OCI-LY1 (cell line): ENCODE data around the gene MBNL2.

Experiments
- H2AFZ ChIP-seq: fragments of 200-600 bp; sonication (generic), shearing (Covaris generic); 2 replicates; pipeline ENCODE4 v1.6.0; 2014; ENCODE audit warnings: antibody characterized with exemption, mild to moderate bottlenecking, low read length
- H3F3A ChIP-seq: fragments of 200-600 bp; sonication (generic), shearing (Covaris generic); 2 replicates; pipeline ENCODE4 v1.6.0; 2014; ENCODE audit warnings: mild to moderate bottlenecking, antibody characterized with exemption, low read length, moderate library complexity; ENCODE audit not compliant: insufficient read depth
- H3K27ac ChIP-seq: fragments of 200-600 bp; sonication (generic); 2 replicates; pipeline ENCODE4 v1.5.1; 2014; ENCODE audit warnings: low read length, mixed run types, mild to moderate bottlenecking, low read depth; ENCODE audit not compliant: poor library complexity, severe bottlenecking
- H3K27me3 ChIP-seq: fragments of 200-600 bp; sonication (generic); 2 replicates; pipeline ENCODE4 v1.6.0; 2014; ENCODE audit warnings: antibody characterized with exemption, mild to moderate bottlenecking, low read length, moderate library complexity; ENCODE audit not compliant: insufficient read depth
- H3K36me3 ChIP-seq: fragments of 200-600 bp; sonication (generic); 2 replicates; pipeline ENCODE4 v1.6.1; 2014; ENCODE audit warnings: mild to moderate bottlenecking, antibody characterized with exemption, low read length, moderate library complexity, mixed read lengths; ENCODE audit not compliant: insufficient read depth
- H3K4me1 ChIP-seq: fragments of 200-600 bp; sonication (generic); 2 replicates; pipeline ENCODE4 v1.5.1; 2014; ENCODE audit warnings: mild to moderate bottlenecking, low read length, moderate library complexity; ENCODE audit not compliant: insufficient read depth, severe bottlenecking
- H3K4me2 ChIP-seq: fragments of 200-600 bp; sonication (generic), shearing (Covaris generic); 2 replicates; pipeline ENCODE4 v1.6.1; 2014; ENCODE audit warnings: low read length
- H3K4me3 ChIP-seq: fragments of 200-600 bp; sonication (generic); 2 replicates; pipeline ENCODE4 v1.5.1; 2014; ENCODE audit warnings: low read length, low read depth, mild to moderate bottlenecking, mixed read lengths; ENCODE audit not compliant: poor library complexity, severe bottlenecking
- H3K79me2 ChIP-seq: fragments of 200-600 bp; shearing (Covaris generic); 2 replicates; pipeline ENCODE4 v1.6.1; 2016; ENCODE audit warnings: mixed run types, low read length, mixed read lengths; ENCODE audit not compliant: insufficient read depth
- H3K9ac ChIP-seq: fragments of 200-600 bp; sonication (generic), shearing (Covaris generic); 2 replicates; pipeline ENCODE4 v1.6.1; 2014; ENCODE audit warnings: mild to moderate bottlenecking, low read length, mixed read lengths
- H3K9me2 ChIP-seq: fragments of 200-600 bp; sonication (generic), shearing (Covaris generic); 2 replicates; pipeline ENCODE4 v1.6.1; 2014; ENCODE audit warnings: low read depth, mild to moderate bottlenecking, low read length, mixed read lengths
- H3K9me3 ChIP-seq: fragments of 200-600 bp; shearing (Covaris generic); 2 replicates; pipeline ENCODE4 v1.6.1; 2014; ENCODE audit warnings: low read length, mixed read lengths
- H4K20me1 ChIP-seq: fragments of 200-600 bp; sonication (generic), shearing (Covaris generic); 2 replicates; pipeline ENCODE4 v1.6.0; 2016; ENCODE audit warnings: mild to moderate bottlenecking, low read length; ENCODE audit not compliant: insufficient read depth
- EZH2 ChIP-seq: fragments of 200-600 bp; sonication (generic), shearing (Covaris generic); IDR thresholded peaks from 2 replicates; pipeline ENCODE4 v1.8.0; 2017; ENCODE audit warnings: borderline replicate concordance, mixed run types, mild to moderate bottlenecking, antibody characterized with exemption, low read length, moderate library complexity, mixed read lengths
- TF ChIP-seq, protein P1 (sequence below): fragments of 200-600 bp; sonication (generic), shearing (Covaris generic); IDR thresholded peaks from 2 replicates; pipeline ENCODE4 v1.5.1; 2017; ENCODE audit warnings: mild to moderate bottlenecking, antibody characterized with exemption, low read length, moderate library complexity, mixed read lengths

The MBNL2 gene

DNA sequence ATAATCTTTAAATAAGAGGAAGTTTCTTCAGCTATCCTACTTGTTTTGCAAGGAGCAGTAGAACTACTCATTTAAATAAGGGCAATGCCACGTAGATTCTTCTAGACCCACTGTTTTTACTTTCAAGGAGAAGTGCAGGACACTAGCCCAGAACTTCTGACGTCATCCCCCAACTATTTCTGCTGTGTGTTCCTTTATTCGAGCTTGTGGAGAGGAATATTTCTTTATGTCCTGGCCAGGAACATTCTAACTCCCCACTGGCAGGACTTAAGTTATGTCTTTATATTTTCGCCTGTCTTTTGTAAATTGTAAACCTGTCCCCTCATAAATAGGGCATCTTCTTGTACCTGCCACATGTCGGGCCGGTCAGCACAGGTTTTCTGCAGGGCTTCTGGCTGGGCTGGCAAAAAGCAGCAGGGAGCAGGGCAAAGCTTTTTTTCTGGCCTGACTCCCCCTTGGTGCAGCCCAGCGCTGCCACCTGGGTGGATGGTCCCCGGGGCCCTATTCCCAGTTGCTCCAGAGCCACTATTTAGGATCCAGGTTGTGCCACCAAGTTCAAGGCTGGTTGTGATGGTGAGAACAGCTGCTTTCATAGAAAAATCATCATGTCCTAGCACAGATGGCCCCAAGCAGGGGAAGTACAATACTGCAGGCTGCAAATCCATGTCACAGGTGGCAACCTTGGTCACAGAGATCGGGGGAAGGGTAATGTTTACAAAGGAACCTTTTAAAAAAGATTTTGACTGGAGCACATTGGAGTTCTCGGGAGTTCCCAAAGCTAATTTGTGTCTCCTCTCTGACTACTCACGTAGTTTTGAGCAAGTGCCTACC, 1.8 kb downstream of the MBNL2 start:
- Histone ChIP-seq H2AFZ (no peak overlapping the region), H3K36me3 (no peaks in the 10 kb centered on the region), H3K9me3 (no peaks in the 10 kb centered on the region), H3K27me3 (no peaks in the 10 kb centered on the region), H4K20me1 (no peaks in the 10 kb centered on the region), H3K4me3 (peak overlapping the region; percentile 70), H3K4me2 (peak overlapping the region; percentile 81), H3K27ac (peak overlapping the region; percentile 82), H3K4me1 (peaks cover 50% of the 10 kb centered on the region), H3K79me2 (peaks cover 61% of the 10 kb centered on the region), H3K9me2 (no peaks in the 10 kb centered on the region), H3F3A (no peaks in the 10 kb centered on the region), H3K9ac (peak overlapping the region; percentile 68)
- TF ChIP-seq EZH2: no peak
- TF ChIP-seq, protein P1, sequence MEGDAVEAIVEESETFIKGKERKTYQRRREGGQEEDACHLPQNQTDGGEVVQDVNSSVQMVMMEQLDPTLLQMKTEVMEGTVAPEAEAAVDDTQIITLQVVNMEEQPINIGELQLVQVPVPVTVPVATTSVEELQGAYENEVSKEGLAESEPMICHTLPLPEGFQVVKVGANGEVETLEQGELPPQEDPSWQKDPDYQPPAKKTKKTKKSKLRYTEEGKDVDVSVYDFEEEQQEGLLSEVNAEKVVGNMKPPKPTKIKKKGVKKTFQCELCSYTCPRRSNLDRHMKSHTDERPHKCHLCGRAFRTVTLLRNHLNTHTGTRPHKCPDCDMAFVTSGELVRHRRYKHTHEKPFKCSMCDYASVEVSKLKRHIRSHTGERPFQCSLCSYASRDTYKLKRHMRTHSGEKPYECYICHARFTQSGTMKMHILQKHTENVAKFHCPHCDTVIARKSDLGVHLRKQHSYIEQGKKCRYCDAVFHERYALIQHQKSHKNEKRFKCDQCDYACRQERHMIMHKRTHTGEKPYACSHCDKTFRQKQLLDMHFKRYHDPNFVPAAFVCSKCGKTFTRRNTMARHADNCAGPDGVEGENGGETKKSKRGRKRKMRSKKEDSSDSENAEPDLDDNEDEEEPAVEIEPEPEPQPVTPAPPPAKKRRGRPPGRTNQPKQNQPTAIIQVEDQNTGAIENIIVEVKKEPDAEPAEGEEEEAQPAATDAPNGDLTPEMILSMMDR: peak; percentile 21; the same call in 1 of the 2 replicates

DNA sequence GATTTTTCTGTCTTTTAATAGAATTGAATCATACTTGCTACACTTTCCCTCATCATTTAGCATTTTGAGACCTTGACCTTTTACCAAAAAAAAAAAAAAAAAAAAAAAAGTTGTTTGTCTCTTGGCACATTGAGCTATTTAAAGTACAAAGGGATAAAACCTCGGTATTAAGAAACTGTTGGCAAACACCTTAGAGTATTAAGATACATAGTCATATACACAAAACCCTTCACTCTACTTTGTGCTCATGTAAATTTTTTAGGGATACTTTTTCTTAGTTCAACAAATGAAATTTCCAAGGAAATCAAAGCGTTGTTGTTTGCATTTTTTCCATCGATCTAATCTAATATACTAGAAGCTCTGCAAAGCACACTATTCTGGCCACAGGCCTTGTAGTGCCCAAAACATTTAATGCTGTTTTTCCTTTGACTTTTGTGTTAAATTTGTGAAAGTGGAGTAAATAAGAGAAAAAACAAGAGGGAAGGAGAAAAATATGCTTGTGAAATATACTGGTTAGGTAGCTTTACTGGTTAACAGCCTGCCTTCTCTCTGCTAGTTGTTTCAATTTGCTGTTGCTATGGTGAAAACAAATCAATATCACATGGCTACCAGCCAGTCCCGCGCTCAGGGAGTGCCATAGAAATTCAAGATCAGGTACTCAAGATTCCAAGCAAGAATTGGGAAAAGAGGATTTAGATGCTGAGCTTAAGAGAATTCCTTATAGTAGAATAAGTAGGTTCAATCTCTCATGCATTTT, 2.6 kb downstream of the MBNL2 start:
- no peak overlapping the region for H2AFZ ChIP-seq
- H3K27ac ChIP-seq: peak overlapping the region; percentile 82
- no peaks in the 10 kb centered on the region for H3K9me3 ChIP-seq
- TF ChIP-seq EZH2: no peak
- TF ChIP-seq, protein P1: no peak
- H3K9ac ChIP-seq: peak overlapping the region; percentile 68
- H3K27me3 ChIP-seq: no peaks in the 10 kb centered on the region
- H4K20me1 ChIP-seq: no peaks in the 10 kb centered on the region
- H3K79me2 ChIP-seq: peaks cover 67% of the 10 kb centered on the region
- peak overlapping the region; percentile 81 for H3K4me2 ChIP-seq
- H3K4me3 ChIP-seq: peak overlapping the region; percentile 70
- H3K9me2 ChIP-seq: no peaks in the 10 kb centered on the region
- peaks cover 50% of the 10 kb centered on the region for H3K4me1 ChIP-seq
- H3K36me3 ChIP-seq: no peaks in the 10 kb centered on the region
- no peaks in the 10 kb centered on the region for H3F3A ChIP-seq

DNA sequence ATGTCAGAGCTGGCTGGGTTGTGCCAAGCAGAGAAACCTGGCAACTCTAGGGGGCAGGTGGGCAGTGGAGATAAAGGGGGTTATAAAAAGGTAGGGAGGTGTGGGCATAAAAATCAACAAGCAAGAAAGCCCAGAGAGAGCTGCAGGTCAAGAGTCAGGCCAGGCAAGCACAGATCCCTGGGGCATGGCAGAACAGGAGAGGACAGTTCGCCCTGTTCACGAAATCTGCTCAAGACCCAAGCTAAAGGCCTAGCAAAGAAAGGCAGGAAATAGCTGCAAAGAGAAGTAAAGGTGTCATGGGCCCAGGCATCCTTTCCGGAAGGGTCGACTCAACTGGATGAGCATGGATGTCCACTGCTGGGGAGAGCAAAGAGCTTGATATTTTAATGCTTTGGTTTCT, 3.4 kb downstream of the MBNL2 start:
- H3K36me3 ChIP-seq: no peaks in the 10 kb centered on the region
- H3K9me2 ChIP-seq: no peaks in the 10 kb centered on the region
- H4K20me1 ChIP-seq: no peaks in the 10 kb centered on the region
- H3K27ac ChIP-seq: peak overlapping the region; percentile 82
- H3K4me2 ChIP-seq: peak overlapping the region; percentile 81
- H3K9ac ChIP-seq: peak overlapping the region; percentile 68; the same call in 1 of the 2 replicates
- no peaks in the 10 kb centered on the region for H3K27me3 ChIP-seq
- H3K4me1 ChIP-seq: peaks cover 50% of the 10 kb centered on the region
- H3F3A ChIP-seq: no peaks in the 10 kb centered on the region
- TF ChIP-seq, protein P1: no peak
- TF ChIP-seq EZH2: no peak
- peak overlapping the region; percentile 70 for H3K4me3 ChIP-seq
- H3K9me3 ChIP-seq: no peaks in the 10 kb centered on the region
- peaks cover 67% of the 10 kb centered on the region for H3K79me2 ChIP-seq
- H2AFZ ChIP-seq: no peak overlapping the region
